HUES6 (cell line): ENCODE measurements around the gene ATG14.

Experiments
- H3K27ac ChIP-seq: 2 replicates; pipeline ENCODE4 v1.7.0; 2013; ENCODE audit warnings: low read depth, mild to moderate bottlenecking, low read length, inconsistent platforms
- H3K27me3 ChIP-seq: 2 replicates; pipeline ENCODE4 v1.6.1; 2013; ENCODE audit warnings: low read length; ENCODE audit not compliant: control insufficient read depth, insufficient read depth
- H3K36me3 ChIP-seq: 2 replicates; pipeline ENCODE4 v1.6.1; 2013; ENCODE audit warnings: low read length; ENCODE audit not compliant: control insufficient read depth, insufficient read depth
- H3K4me1 ChIP-seq: 2 replicates; pipeline ENCODE4 v1.6.1; 2013; ENCODE audit warnings: low read length; ENCODE audit not compliant: control insufficient read depth, insufficient read depth
- H3K4me3 ChIP-seq: 2 replicates; pipeline ENCODE4 v1.5.1; 2013; ENCODE audit warnings: low read depth, low read length
- H3K9ac ChIP-seq: one replicate; pipeline ENCODE4 v1.6.1; 2013; ENCODE audit warnings: mild to moderate bottlenecking, low read length
- H3K9me3 ChIP-seq: 2 replicates; pipeline ENCODE4 v1.6.1; 2013; ENCODE audit warnings: low read depth, low read length; ENCODE audit not compliant: control insufficient read depth, insufficient read depth

ATG14 gene

GRCh38 chr14:55316564-55316963 is 95.1 kb downstream of the ATG14 start:
- no peaks in the 10 kb centered on the region for H3K4me1 ChIP-seq
- H3K9me3 ChIP-seq, result peaks cover 35% of the 10 kb centered on the region
- no peaks in the 10 kb centered on the region for H3K27me3 ChIP-seq
- H3K27ac ChIP-seq, result no peak overlapping the region
- H3K9ac ChIP-seq, result no peak overlapping the region
- peaks cover 21% of the 10 kb centered on the region; the same call in 1 of the 2 replicates for H3K36me3 ChIP-seq
- no peak overlapping the region for H3K4me3 ChIP-seq
